Measurements from ENCODE around the gene MEIS2.

GRCh38 chr15:37122703-37123102 lies 22.4 kb upstream of the MEIS2 start:
- TF ChIP-seq POLR2A (IDR thresholded peaks at IDR 0.05) = no peak
- no peak for TF ChIP-seq CTCF (IDR thresholded peaks at IDR 0.05)

Measured in Peyer's patch (tissue), 4 donors.